CD4-positive, alpha-beta memory T cell (primary cell): ENCODE measurements around the gene HMOX2. TPM values are rescaled to one million over a fixed set of nuclear protein-coding genes. Genes with fewer than 3 reads are reported as not detected.
A peak's percentile ranks its signal among the peaks of the same experiment; 100 is the strongest.

ENCODE experiments used
- CTCF ChIA-PET: fragments of 350-600 bp; sonication (Branson Sonifier 250); formaldehyde crosslinking; loops from one replicate; lab custom pipeline; 2021; ENCODE audit warnings: inconsistent platforms; ENCODE audit not compliant: partially characterized antibody; lab: Charles Lee
- POLR2A ChIA-PET: fragments of 350-600 bp; sonication (Branson Sonifier 250); formaldehyde crosslinking; loops from one replicate; lab custom pipeline; 2021; ENCODE audit not compliant: partially characterized antibody; lab: Charles Lee
- DNase-seq, 5 donors: peaks; one replicate each; pipeline versions ENCODE4 v3.0.0 to v3.0.0-alpha.2; 2020 to 2022; ENCODE audit warnings: mixed read lengths in 1 of 5
- H3K27ac ChIP-seq: one replicate; pipeline ENCODE4 v1.7.0; 2013; ENCODE audit warnings: low read depth, low read length
- H3K27me3 ChIP-seq: 2 replicates; pipeline ENCODE4 v1.7.0; 2013; ENCODE audit warnings: mild to moderate bottlenecking, low read length, moderate library complexity; ENCODE audit not compliant: insufficient read depth
- H3K36me3 ChIP-seq: 2 replicates; pipeline ENCODE4 v1.7.0; 2013; ENCODE audit warnings: mild to moderate bottlenecking, low read length, moderate library complexity; ENCODE audit not compliant: insufficient read depth
- H3K4me1 ChIP-seq: 2 replicates; pipeline ENCODE4 v1.7.0; 2013; ENCODE audit warnings: mild to moderate bottlenecking, low read length, moderate library complexity; ENCODE audit not compliant: insufficient read depth
- H3K4me3 ChIP-seq, 2 donors: one replicate each; pipeline ENCODE4 v1.7.0; 2013; ENCODE audit warnings: low read length in 2 of 2, mild to moderate bottlenecking in 1 of 2
- H3K9me3 ChIP-seq, 2 donors: one replicate each; pipeline ENCODE4 v1.7.0; 2013; ENCODE audit warnings: low read length in 2 of 2, control low read depth in 1 of 2; ENCODE audit not compliant: control insufficient read depth in 1 of 2
- H3K27ac Mint-ChIP-seq, 7 donors: one replicate each; pipeline ENCODE4 v1.8.0; 2020 to 2021; ENCODE audit warnings: mixed read lengths in 7 of 7, mild to moderate bottlenecking in 6 of 7, inconsistent platforms in 3 of 7, moderate library complexity in 3 of 7
- H3K27me3 Mint-ChIP-seq, 2 donors: one replicate each; pipeline ENCODE4 v1.8.0; 2020 to 2021; ENCODE audit warnings: mixed read lengths in 2 of 2
- H3K36me3 Mint-ChIP-seq, 2 donors: one replicate each; pipeline ENCODE4 v1.8.0; 2020 to 2021; ENCODE audit warnings: mixed read lengths in 2 of 2, inconsistent platforms in 1 of 2, mild to moderate bottlenecking in 1 of 2
- H3K4me1 Mint-ChIP-seq, 4 donors: one replicate each; pipeline ENCODE4 v1.8.0; 2020 to 2021; ENCODE audit warnings: mixed read lengths in 4 of 4, mild to moderate bottlenecking in 1 of 4
- H3K4me3 Mint-ChIP-seq, 8 donors: one replicate each; pipeline ENCODE4 v1.8.0; 2020 to 2021; ENCODE audit warnings: mixed read lengths in 8 of 8, mild to moderate bottlenecking in 7 of 8, moderate library complexity in 6 of 8, inconsistent platforms in 3 of 8
- H3K9me3 Mint-ChIP-seq, 8 donors: one replicate each; pipeline ENCODE4 v1.8.0; 2020 to 2021; ENCODE audit warnings: mixed read lengths in 8 of 8, mild to moderate bottlenecking in 5 of 8, inconsistent platforms in 3 of 8, moderate library complexity in 1 of 8
- intact Hi-C: fragments of 100-400 bp; cut with micrococcal nuclease; formaldehyde crosslinking; loops from one replicate; pipeline ENCODE4 v1.15.1; 2023
- polyA plus RNA-seq, 2 donors: library from polyadenylated mRNA; unstranded; fragments of 300-500 nt; fragmentation: Illumina TruSeq; gene quantifications; one replicate each; pipeline ENCODE4 v1.2.3, GENCODE V29; 2021
- total RNA-seq, 2 experiments: library from RNA; stranded (reverse); gene quantifications; one replicate each; pipeline ENCODE4 v1.2.3, GENCODE V29; 2021

Gene HMOX2
- total and polyA plus RNA-seq, 4 experiments from 2014 or later: 64.1 to 206 (median 118) TPM

- Histone ChIP-seq H3K4me1 (peaks cover 51% of the 10 kb centered on the region), H3K4me3 (no peak overlapping the region), H3K27ac (no peak overlapping the region), H3K36me3 (peaks cover 58% of the 10 kb centered on the region), H3K9me3 (no peaks in the 10 kb centered on the region), H3K27me3 (no peaks in the 10 kb centered on the region)
- Mint-ChIP-seq H3K27ac (peak overlapping the region; percentile 64 to 91 (median 84)), H3K27me3 (no peaks in the 10 kb centered on the region), H3K9me3 (no peaks in the 10 kb centered on the region), H3K4me1 (peaks cover 37 to 75% (median 53%) of the 10 kb centered on the region in 4 donors), H3K36me3 (peaks cover 42 to 67% of the 10 kb centered on the region in 2 donors), H3K4me3 (no peak overlapping the region)
- CTCF ChIA-PET: interaction anchor here (1.6 to 2.0 kb wide), 2 partner anchors 22 to 37 kb away, joined by 5 read pairs; no protein-coding TSS in a partner anchor
- DNase-seq: no peak
- POLR2A ChIA-PET: no interaction called here
- intact Hi-C loops: no loop called here
Observed at GRCh38 chr16:4511441-4512082, 35.4 kb downstream of the HMOX2 start.

- Histone ChIP-seq H3K27me3 (no peaks in the 10 kb centered on the region), H3K36me3 (peaks cover 49% of the 10 kb centered on the region), H3K4me3 (no peak overlapping the region), H3K9me3 (no peaks in the 10 kb centered on the region), H3K27ac (no peak overlapping the region), H3K4me1 (peaks cover 48% of the 10 kb centered on the region)
- intact Hi-C loops: no loop called here
- H3K27me3 Mint-ChIP-seq: no peaks in the 10 kb centered on the region
- ChIA-PET CTCF (interaction anchor here (1.6 to 2.0 kb wide), 2 partner anchors 23 to 36 kb away, joined by 5 read pairs; no protein-coding TSS in a partner anchor), POLR2A (no interaction called here)
- peaks cover 35 to 67% (median 51%) of the 10 kb centered on the region in 4 donors for H3K4me1 Mint-ChIP-seq
- no peaks in the 10 kb centered on the region for H3K9me3 Mint-ChIP-seq
- H3K4me3 Mint-ChIP-seq: peak overlapping the region in 1 of 8 donors; percentile 61
- peak overlapping the region in 6 of 7 donors; percentile 64 to 91 (median 79) for H3K27ac Mint-ChIP-seq
- DNase-seq: no peak
- peaks cover 41 to 60% of the 10 kb centered on the region in 2 donors for H3K36me3 Mint-ChIP-seq
Observed at GRCh38 chr16:4512473-4512872, 36.3 kb downstream of the HMOX2 start.

- CTCF ChIA-PET: interaction anchor here (1.6 to 2.2 kb wide), 4 partner anchors 7 to 36 kb away, joined by 5 to 14 read pairs (median 6); no protein-coding TSS in a partner anchor
Observed at GRCh38 chr16:4513086-4513860, 37.1 kb downstream of the HMOX2 start.

GRCh38 chr16:4513881-4514280, 37.7 kb downstream of the HMOX2 start:
- Histone ChIP-seq H3K27me3 (no peaks in the 10 kb centered on the region), H3K36me3 (peaks cover 36% of the 10 kb centered on the region), H3K27ac (peak overlapping the region; percentile 50), H3K9me3 (no peaks in the 10 kb centered on the region), H3K4me3 (no peak overlapping the region), H3K4me1 (peaks cover 39% of the 10 kb centered on the region)
- no peak for DNase-seq
- intact Hi-C loops: no loop called here
- H3K4me1 Mint-ChIP-seq: peaks cover 33 to 70% (median 49%) of the 10 kb centered on the region in 4 donors
- H3K36me3 Mint-ChIP-seq: peaks cover 27 to 48% of the 10 kb centered on the region in 2 donors
- H3K27ac Mint-ChIP-seq: peak overlapping the region; percentile 78 to 95 (median 93)
- H3K27me3 Mint-ChIP-seq: no peaks in the 10 kb centered on the region
- ChIA-PET POLR2A (interaction anchor here (1.2 to 2.5 kb wide), 7 partner anchors 8 to 102 kb away, joined by 4 to 37 read pairs (median 6); partner anchors contain the start of genes CDIP1 and HMOX2), CTCF (interaction anchor here (1.4 to 2.2 kb wide), 6 partner anchors 8 to 72 kb away, joined by 3 to 14 read pairs (median 6); no protein-coding TSS in a partner anchor)
- no peaks in the 10 kb centered on the region for H3K9me3 Mint-ChIP-seq
- peak overlapping the region in 2 of 8 donors; percentile 12 to 20 for H3K4me3 Mint-ChIP-seq

More at GRCh38 chr16:4513086-4513860, 37.1 kb downstream of the HMOX2 start:
- Histone ChIP-seq H3K4me3 (no peak overlapping the region), H3K9me3 (no peaks in the 10 kb centered on the region), H3K36me3 (peaks cover 41% of the 10 kb centered on the region), H3K27ac (peak overlapping the region; percentile 50), H3K4me1 (peaks cover 42% of the 10 kb centered on the region), H3K27me3 (no peaks in the 10 kb centered on the region)
- no peak for DNase-seq
- Mint-ChIP-seq H3K27ac (peak overlapping the region; percentile 46 to 94 (median 78)), H3K4me1 (peaks cover 33 to 65% (median 46%) of the 10 kb centered on the region in 4 donors), H3K9me3 (no peaks in the 10 kb centered on the region), H3K36me3 (peaks cover 33 to 52% of the 10 kb centered on the region in 2 donors), H3K4me3 (peak overlapping the region in 1 of 8 donors; percentile 30), H3K27me3 (no peaks in the 10 kb centered on the region)
- POLR2A ChIA-PET: interaction anchor here (1.4 to 2.5 kb wide), 3 partner anchors 7 to 19 kb away, joined by 4 to 37 read pairs (median 5); no protein-coding TSS in a partner anchor
- intact Hi-C loops: no loop called here

GRCh38 chr16:4514606-4515005, 38.4 kb downstream of the HMOX2 start:
- Histone ChIP-seq H3K4me1 (peaks cover 39% of the 10 kb centered on the region), H3K9me3 (no peaks in the 10 kb centered on the region), H3K36me3 (peaks cover 28% of the 10 kb centered on the region), H3K4me3 (no peak overlapping the region), H3K27me3 (no peaks in the 10 kb centered on the region), H3K27ac (peak overlapping the region; percentile 50)
- CTCF ChIA-PET: interaction anchor here (0.8 to 2.2 kb wide), 9 partner anchors 9 to 72 kb away, joined by 3 to 14 read pairs (median 6); partner anchors contain the start of gene HMOX2
- intact Hi-C loops: no loop called here
- Mint-ChIP-seq H3K36me3 (peaks cover 24 to 40% of the 10 kb centered on the region in 2 donors), H3K4me1 (peaks cover 34 to 70% (median 49%) of the 10 kb centered on the region in 4 donors), H3K27ac (peak overlapping the region; percentile 88 to 95 (median 94)), H3K27me3 (no peaks in the 10 kb centered on the region), H3K9me3 (no peaks in the 10 kb centered on the region), H3K4me3 (peak overlapping the region in 6 of 8 donors; percentile 42 to 85 (median 76))
- no peak for DNase-seq
- POLR2A ChIA-PET: interaction anchor here (1.2 to 2.5 kb wide), 11 partner anchors 9 to 288 kb away, joined by 4 to 37 read pairs (median 5); partner anchors contain the start of genes CDIP1, HMOX2, NMRAL1 and ROGDI

GRCh38 chr16:4515611-4516233, 39.5 kb downstream of the HMOX2 start:
- H3K4me1 ChIP-seq: peaks cover 39% of the 10 kb centered on the region
- POLR2A ChIA-PET: interaction anchor here (1.0 to 2.5 kb wide), 4 partner anchors 10 to 38 kb away, joined by 3 to 37 read pairs (median 5); no protein-coding TSS in a partner anchor
- H3K27me3 ChIP-seq: no peaks in the 10 kb centered on the region
- H3K9me3 Mint-ChIP-seq: no peaks in the 10 kb centered on the region
- peak overlapping the region; percentile 88 to 95 (median 94) for H3K27ac Mint-ChIP-seq
- peaks cover 15 to 31% of the 10 kb centered on the region in 2 donors for H3K36me3 Mint-ChIP-seq
- H3K27me3 Mint-ChIP-seq: no peaks in the 10 kb centered on the region
- peak overlapping the region; percentile 50 for H3K27ac ChIP-seq
- peak overlapping the region; percentile 42 to 85 (median 76) for H3K4me3 Mint-ChIP-seq
- intact Hi-C loops: no loop called here
- H3K9me3 ChIP-seq: no peaks in the 10 kb centered on the region
- H3K4me1 Mint-ChIP-seq: peaks cover 33 to 70% (median 49%) of the 10 kb centered on the region in 4 donors
- H3K36me3 ChIP-seq: peaks cover 21% of the 10 kb centered on the region
- peak in 1 of 5 donors; percentile 32 for DNase-seq
- CTCF ChIA-PET: interaction anchor here (1.2 to 2.2 kb wide), 6 partner anchors 10 to 70 kb away, joined by 3 to 14 read pairs (median 6); partner anchors contain the start of gene HMOX2
- H3K4me3 ChIP-seq: peak overlapping the region in 1 of 2 donors; percentile 11
